TTC549 (cell line): ENCODE results near the gene PPP1R3G.

Experiments used
- FAIRE-seq: peaks from 2 replicates; lab custom pipeline; 2012; peaks lifted over from hg19 to GRCh38; lab: Jason Lieb, UNC

The PPP1R3G gene

DNA sequence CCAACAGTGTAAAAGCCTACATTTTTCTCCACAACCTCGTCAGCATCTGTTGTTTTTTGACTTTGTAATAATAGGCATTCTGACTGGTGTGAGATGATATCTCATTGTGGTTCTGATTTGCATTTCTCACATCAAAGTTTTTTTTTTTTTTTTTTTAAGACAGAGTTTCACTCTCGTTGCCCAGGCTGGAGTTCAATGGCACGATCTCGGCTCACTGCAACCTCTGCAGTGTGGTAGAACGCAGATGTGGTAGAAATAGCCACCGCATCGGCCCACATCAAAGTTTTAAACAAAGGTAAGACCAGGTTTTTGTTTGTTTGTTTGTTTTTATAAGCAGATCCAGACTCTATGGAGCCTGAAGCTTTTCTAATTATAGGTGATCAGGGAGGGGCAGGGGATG, 12.7 kb upstream of the PPP1R3G start:
- FAIRE-seq = no peak

GRCh38 chr6:5073992-5074391, 11.1 kb upstream of the PPP1R3G start:
- no peak for FAIRE-seq

DNA sequence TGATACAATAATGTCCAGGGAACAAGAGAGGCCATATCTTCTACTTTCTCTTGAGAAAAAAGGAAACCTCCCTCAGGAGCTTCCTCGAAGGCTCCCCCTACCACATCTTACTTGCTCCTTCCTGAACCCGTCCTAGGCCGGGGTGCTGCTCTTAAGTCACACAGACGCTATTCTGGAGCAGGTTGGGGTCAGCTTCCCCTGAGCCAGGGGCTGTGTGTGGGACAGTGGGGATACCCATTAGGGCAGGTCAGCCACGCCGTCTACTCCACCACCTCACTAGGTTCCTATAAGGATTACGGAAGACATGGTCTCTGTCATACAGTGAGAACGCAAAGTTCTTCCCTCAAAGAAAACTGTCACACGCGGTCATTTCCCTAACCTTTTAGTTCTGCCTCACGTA, 8.2 kb upstream of the PPP1R3G start:
- FAIRE-seq = no peak

DNA sequence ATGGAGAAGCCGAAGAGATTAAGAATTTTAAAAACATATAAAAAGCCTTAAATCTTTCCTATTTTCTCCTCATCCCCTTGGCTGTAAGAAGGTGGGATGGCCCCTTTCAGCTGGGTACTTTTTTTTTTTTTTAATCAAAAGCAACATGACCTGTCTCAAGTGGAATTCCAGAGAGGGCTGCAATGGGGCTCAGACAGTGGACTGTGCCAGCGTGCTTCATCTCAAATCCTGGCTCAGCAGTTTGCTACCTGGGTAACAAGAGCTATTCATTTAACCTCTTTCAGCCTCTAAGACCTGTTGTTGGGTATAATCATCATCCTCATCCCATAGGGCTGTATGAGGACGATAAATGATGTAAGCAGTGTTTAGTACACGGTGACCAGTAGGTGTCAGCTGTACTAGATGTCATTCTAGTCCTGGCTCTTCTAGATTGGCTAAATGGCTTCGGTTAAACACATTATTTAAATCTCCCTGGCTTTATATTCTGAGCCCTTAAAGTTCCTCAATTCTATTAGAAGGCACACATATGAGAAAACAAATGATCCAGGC, 6.9 kb upstream of the PPP1R3G start:
- FAIRE-seq = no peak

DNA sequence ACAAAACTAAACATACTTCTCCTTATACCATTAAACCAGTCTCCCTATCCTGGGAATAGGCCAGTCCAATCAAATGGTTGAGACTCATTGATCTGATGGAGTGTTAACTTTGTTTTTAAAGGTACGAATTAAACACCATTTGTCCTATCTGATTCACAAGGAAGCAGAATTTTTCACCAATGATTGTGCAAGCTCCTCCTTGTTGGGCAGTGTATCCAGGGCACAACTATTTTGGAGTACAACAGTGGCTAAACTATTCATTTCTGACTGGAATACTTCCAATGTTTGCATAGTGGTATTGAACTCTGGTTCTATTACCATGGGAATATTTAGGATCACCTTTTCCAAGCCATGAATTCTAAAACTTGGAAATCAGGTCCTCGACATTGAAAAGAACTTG, 5.4 kb upstream of the PPP1R3G start:
- no peak for FAIRE-seq

- no peak for FAIRE-seq
Observed at GRCh38 chr6:5080574-5080973, 4.6 kb upstream of the PPP1R3G start.

GRCh38 chr6:5081182-5081581, 4.0 kb upstream of the PPP1R3G start:
- FAIRE-seq = no peak

GRCh38 chr6:5081955-5082354, 3.2 kb upstream of the PPP1R3G start:
- FAIRE-seq = no peak

DNA sequence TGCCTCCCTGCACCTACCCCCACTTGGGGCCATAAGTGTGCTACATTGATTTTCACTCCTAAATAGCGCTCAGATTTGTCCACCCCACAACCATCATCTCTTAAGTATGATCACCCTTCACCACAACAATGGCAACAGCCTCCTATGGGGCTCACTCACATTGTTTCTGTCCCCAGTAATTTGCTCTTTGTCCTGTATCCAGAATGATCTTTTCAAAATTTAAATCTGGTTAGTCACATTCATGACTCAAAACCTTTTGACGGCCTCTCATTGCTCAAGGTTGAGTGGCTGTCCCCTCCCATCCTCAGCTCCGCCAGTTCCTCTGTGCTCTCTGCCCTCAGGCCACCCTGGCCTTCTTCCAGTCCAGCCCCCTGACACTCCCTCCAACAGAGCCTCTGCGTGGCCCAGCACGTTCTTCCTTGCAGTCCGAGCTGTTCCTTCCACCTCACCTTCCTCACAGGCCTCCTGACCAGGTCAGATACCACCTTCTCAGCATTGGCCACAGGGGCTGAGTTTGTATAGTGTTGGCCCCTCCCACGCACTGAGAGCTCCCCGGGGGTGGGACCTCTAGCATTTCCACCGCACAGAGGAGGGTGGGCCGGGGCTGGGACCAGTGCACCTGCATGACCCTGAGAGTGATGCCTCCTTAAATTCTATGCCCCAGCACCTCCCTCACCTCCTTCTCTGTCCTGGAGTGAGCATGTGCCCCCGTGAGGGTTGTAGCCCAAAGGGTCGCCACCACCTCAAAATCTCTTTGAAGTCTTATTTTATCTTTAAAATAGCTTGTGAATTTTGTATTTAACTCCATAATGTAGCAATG, 2.4 kb upstream of the PPP1R3G start:
- no peak for FAIRE-seq

GRCh38 chr6:5083307-5083583, 1.9 kb upstream of the PPP1R3G start:
- FAIRE-seq = no peak

DNA sequence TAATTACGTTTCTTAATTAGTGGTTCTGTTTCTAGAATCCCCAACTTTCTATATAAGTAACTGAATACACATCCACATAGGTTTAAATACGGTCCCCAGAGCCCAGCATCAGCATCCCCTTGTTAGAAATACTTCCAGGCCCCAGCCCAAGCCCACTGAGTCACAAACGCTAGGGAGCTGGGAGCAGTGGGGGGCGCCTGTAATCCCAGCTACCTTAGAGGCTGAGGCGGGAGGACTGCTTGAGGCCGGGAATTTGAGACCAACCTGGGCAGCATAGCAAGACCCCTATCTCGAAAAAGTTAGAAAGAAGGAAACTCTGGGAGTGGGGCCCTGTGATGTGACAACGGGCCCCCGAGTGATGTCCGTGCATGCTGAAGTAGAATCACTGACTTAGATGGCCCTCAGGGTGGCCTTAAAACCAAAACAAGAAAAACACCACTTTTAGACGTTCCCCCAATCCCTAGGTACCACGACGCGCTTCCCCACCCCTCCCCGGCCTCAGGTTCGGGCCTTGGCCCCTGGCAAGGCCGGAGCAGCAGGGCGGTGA, 1.3 kb upstream of the PPP1R3G start:
- FAIRE-seq = no peak

GRCh38 chr6:5084360-5084780, 771 bp upstream of the PPP1R3G start:
- FAIRE-seq = no peak

DNA sequence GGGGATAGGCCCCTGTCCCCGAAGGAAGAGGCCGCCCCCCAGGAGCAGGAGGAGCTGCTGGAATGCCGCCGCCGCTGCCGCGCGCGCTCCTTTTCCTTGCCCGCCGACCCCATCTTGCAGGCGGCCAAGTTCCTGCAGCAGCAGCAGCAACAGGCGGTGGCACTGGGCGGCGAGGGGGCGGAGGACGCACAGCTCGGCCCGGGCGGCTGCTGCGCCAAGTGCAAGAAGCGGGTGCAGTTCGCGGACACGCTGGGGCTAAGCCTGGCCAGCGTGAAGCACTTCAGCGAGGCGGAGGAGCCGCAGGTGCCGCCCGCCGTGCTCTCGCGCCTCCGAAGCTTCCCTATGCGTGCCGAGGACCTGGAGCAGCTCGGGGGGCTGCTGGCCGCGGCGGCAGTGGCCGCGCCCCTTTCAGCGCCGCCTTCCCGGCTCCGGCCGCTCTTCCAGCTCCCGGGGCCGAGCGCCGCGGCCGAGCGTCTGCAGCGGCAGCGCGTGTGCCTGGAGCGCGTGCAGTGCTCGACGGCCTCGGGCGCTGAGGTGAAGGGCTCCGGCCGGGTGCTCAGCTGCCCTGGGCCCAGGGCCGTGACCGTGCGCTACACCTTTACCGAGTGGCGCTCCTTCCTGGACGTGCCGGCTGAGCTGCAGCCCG, 630 bp downstream of the PPP1R3G start:
- no peak for FAIRE-seq

GRCh38 chr6:5086294-5086890, 1.3 kb downstream of the PPP1R3G start:
- no peak for FAIRE-seq

DNA sequence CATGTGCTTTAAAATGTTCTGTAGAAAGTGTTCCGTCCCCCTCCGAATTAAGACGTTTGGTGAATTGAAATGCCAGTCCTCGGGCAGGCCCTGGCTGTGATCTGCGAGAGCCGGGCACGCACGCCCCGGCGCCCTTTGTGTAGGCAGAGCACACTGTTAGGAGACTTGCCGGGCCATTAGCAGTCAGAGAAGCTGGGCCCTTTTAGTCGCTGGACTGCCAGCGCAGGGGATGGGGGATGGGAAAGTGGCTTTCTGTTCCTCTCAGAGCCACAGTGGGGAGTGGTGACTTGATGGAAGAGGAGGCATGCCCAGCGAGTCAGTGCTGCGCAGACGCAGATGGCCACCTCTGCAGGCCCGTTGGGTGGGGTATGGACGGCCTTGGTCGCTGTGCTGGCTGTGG, 2.2 kb downstream of the PPP1R3G start:
- FAIRE-seq = no peak

- no peak for FAIRE-seq
Observed at GRCh38 chr6:5088780-5089179, 3.6 kb downstream of the PPP1R3G start.

DNA sequence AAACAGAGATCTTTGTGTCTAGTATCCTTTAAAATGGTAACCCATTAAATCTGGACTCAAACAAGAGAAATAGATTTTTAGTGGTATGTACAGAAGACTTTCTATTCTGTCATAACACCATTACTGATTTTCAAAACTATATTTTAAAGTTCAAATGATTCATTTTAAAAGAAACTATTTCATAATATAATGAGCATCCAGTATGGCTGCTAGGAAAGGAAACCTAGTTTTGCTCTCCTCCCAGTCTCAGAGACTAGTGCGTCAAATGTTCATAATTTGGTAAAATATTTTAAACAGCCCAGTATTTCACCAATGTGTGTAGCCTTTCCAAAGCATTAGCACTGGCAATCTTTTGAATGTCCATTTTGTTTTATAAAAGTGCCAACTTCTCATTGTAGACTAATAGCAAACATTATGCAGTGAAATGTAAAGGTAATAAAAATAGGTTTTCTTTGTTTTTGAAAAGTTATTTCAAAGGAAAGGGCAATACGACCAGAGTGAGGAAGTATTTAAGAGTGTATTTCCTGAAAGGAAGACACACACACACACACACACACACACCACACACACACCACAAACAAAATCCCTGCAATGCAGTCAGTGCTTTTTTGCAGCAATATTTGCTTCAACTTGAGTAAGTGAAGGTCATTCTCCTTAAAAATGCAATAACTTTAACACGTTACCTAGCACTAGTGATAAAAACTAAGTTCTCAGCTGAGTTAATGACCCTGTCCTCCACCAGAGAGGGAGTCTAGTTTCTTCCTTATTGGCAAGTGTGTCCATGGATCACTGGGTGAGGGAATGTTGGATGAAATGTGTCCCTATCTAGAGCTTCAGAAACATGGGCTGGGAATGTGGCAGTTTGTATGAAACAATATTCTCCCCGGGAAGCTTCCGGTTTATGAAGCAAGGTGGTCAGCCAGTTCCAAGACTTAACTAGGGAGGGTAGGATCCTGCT, 4.6 kb downstream of the PPP1R3G start:
- no peak for FAIRE-seq

DNA sequence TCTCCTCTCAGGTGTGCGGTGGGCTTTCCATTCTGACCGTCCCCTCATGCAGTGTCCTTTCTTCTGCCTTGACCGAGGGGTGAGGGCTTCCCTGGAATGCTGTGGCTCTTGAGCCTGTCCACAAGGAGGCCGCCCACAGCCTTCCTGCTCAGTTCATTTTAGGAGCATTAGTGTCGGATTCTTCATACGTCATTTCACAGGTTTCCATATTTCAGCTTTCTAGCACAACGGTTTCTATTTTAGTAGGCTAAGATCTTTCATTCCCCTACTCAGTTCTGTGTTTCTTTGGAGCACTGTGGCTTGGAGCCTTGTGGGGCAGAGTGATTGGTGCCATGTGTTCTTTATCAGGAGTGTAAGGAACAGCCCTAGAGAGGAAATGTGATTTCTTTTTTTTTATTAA, 5.5 kb downstream of the PPP1R3G start:
- no peak for FAIRE-seq

DNA sequence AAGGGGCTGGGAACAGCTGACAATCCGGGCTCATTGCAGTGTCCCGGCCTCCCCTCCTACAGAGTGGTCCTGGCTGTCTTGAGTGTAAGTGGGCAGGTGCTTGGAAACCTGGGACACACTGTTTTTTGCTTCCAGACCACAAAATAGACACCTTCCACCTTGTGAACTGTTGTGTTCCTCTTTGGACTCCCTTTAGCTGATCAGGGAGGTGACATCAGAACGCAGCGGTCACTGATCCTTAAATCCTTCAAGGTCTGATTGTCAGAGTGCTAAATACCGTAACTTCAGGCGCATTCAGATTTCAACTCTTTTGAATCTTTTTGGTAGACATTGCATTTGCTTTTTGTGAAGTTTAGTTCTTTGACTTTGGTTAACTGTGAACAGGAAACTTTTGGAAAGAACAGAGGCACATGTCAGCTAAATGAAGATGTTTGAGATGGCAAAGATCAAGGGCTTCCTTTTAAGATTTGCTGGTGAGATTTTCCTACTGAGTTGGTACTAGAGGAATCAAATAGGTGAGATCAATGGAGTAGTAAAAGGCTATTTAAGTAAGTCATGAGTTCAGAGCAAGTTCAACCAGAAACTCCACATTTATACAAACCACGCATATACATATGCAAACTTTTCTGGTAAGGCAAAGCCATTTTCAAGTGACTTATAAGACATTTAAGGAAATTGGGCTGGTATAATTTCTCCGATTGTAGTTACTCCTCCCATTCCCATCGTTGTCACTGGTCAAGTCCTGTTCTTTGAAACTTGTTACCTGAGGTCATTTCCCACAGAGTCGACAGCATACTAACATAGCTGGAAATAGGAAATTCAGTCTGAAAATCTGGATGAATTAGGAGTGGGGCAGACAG, 6.3 kb downstream of the PPP1R3G start:
- no peak for FAIRE-seq

GRCh38 chr6:5093231-5094015, 8.3 kb downstream of the PPP1R3G start:
- FAIRE-seq = no peak
